SK-N-MC (cell line): ENCODE results near the gene NKD1.

ENCODE experiments used
- DNase-seq: peaks from one replicate; pipeline ENCODE4 v3.0.0-alpha.2; 2011; ENCODE audit warnings: low read depth, low spot score
- H3K27ac ChIP-seq: fragments of 200-600 bp; sonication (generic); 2 replicates; pipeline ENCODE4 v1.5.1; 2016; ENCODE audit warnings: mixed run types
- H3K36me3 ChIP-seq: fragments of 200-600 bp; sonication (generic); 2 replicates; pipeline ENCODE4 v1.6.1; 2017; ENCODE audit warnings: antibody characterized with exemption, low read length, mixed read lengths; ENCODE audit not compliant: insufficient read depth
- H3K4me3 ChIP-seq: fragments of 200-600 bp; sonication (generic); 2 replicates; pipeline ENCODE4 v1.5.1; 2016
- H3K9ac ChIP-seq: fragments of 200-600 bp; sonication (generic); 2 replicates; pipeline ENCODE4 v1.8.0; 2017; ENCODE audit warnings: mixed run types, mixed read lengths; ENCODE audit not compliant: insufficient read length
- H3K9me3 ChIP-seq: fragments of 200-600 bp; sonication (generic); 2 replicates; pipeline ENCODE4 v1.6.1; 2017; ENCODE audit warnings: low read depth, mild to moderate bottlenecking, antibody characterized with exemption, low read length, moderate library complexity, mixed read lengths
- EZH2 ChIP-seq: fragments of 200-600 bp; sonication (generic); IDR thresholded peaks from one replicate; pipeline ENCODE4 v1.6.1; 2017; ENCODE audit warnings: antibody characterized with exemption
- FOXP2 ChIP-seq: optimal IDR thresholded peaks from 2 replicates; pipeline ENCODE3; 2011; ENCODE audit warnings: mild to moderate bottlenecking, moderate library complexity; ENCODE audit not compliant: insufficient read depth; ENCODE audit errors: extremely low read length, control extremely low read depth
- POLR2AphosphoS5 ChIP-seq: IDR thresholded peaks from 2 replicates; pipeline ENCODE4 v1.6.1; 2012; ENCODE audit warnings: mild to moderate bottlenecking, low read depth, low read length, borderline replicate concordance

Gene NKD1

DNA sequence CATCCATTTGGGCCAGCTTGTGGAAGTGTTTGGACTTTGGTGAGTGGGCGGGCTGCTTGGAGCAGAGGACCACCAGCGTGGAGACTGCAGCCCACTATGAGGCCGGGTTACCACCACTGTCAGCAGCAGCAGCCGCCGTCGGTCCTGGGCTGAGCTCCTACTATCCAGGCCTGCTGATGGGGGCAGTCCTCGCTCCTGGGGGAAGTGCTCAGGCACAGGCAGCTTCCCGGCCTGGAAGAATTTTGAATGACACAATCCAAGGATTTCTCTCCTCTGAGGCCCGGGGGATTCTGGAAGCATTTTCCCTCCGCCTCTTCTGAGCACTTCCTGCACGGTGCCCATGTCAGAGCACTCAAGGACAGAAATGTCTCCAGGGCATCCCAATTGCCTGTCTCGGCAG lies 139.9 kb downstream of the NKD1 start:
- H3K27ac ChIP-seq = no peak overlapping the region
- no peak for DNase-seq
- no peak overlapping the region for H3K9ac ChIP-seq
- H3K9me3 ChIP-seq = no peaks in the 10 kb centered on the region
- H3K4me3 ChIP-seq = no peak overlapping the region
- no peaks in the 10 kb centered on the region for H3K36me3 ChIP-seq
- no peak for TF ChIP-seq EZH2
- no peak for TF ChIP-seq FOXP2
- no peak for TF ChIP-seq POLR2AphosphoS5

GRCh38 chr16:50688867-50689266 lies 140.7 kb downstream of the NKD1 start:
- TF ChIP-seq POLR2AphosphoS5 (no peak), FOXP2 (no peak), EZH2 (no peak)
- Histone ChIP-seq H3K9ac (no peak overlapping the region), H3K9me3 (no peaks in the 10 kb centered on the region), H3K4me3 (no peak overlapping the region), H3K27ac (no peak overlapping the region), H3K36me3 (no peaks in the 10 kb centered on the region)
- no peak for DNase-seq

GRCh38 chr16:50690177-50690576 lies 142.0 kb downstream of the NKD1 start:
- H3K4me3 ChIP-seq = no peak overlapping the region
- H3K9ac ChIP-seq = no peak overlapping the region
- no peaks in the 10 kb centered on the region for H3K36me3 ChIP-seq
- no peak overlapping the region for H3K27ac ChIP-seq
- no peak for DNase-seq
- H3K9me3 ChIP-seq = no peaks in the 10 kb centered on the region
- TF ChIP-seq POLR2AphosphoS5 (no peak), FOXP2 (no peak), EZH2 (no peak)

GRCh38 chr16:50692644-50692998 lies 144.4 kb downstream of the NKD1 start:
- no peaks in the 10 kb centered on the region for H3K36me3 ChIP-seq
- H3K4me3 ChIP-seq = no peak overlapping the region
- no peak overlapping the region for H3K27ac ChIP-seq
- H3K9ac ChIP-seq = no peak overlapping the region
- DNase-seq = no peak
- no peak for TF ChIP-seq FOXP2
- no peak for TF ChIP-seq EZH2
- no peak for TF ChIP-seq POLR2AphosphoS5
- no peaks in the 10 kb centered on the region for H3K9me3 ChIP-seq

- TF ChIP-seq FOXP2 (no peak), EZH2 (no peak), POLR2AphosphoS5 (no peak)
- no peak within 1 kb of the TSS for H3K9ac ChIP-seq
- H3K36me3 ChIP-seq = no peaks in the 10 kb centered on the region
- DNase-seq = no peak
- no peak within 1 kb of the TSS for H3K27ac ChIP-seq
- H3K9me3 ChIP-seq = no peaks in the 10 kb centered on the region
- no peak within 1 kb of the TSS for H3K4me3 ChIP-seq
Observed at GRCh38 chr16:50692999-50693781, 145.0 kb downstream of the NKD1 start, which contains the start of gene NOD2. Gene NOD2 (plus strand): TSS chr16:50693606. CDS start chr16:50699496, 5,890 bp downstream.

- Histone ChIP-seq H3K9me3 (no peaks in the 10 kb centered on the region), H3K36me3 (no peaks in the 10 kb centered on the region), H3K27ac (no peak overlapping the region), H3K9ac (no peak overlapping the region), H3K4me3 (no peak overlapping the region)
- no peak for TF ChIP-seq POLR2AphosphoS5
- TF ChIP-seq FOXP2 = no peak
- TF ChIP-seq EZH2 = no peak
- DNase-seq = no peak
Observed at GRCh38 chr16:50694206-50694605, 146.0 kb downstream of the NKD1 start.

DNA sequence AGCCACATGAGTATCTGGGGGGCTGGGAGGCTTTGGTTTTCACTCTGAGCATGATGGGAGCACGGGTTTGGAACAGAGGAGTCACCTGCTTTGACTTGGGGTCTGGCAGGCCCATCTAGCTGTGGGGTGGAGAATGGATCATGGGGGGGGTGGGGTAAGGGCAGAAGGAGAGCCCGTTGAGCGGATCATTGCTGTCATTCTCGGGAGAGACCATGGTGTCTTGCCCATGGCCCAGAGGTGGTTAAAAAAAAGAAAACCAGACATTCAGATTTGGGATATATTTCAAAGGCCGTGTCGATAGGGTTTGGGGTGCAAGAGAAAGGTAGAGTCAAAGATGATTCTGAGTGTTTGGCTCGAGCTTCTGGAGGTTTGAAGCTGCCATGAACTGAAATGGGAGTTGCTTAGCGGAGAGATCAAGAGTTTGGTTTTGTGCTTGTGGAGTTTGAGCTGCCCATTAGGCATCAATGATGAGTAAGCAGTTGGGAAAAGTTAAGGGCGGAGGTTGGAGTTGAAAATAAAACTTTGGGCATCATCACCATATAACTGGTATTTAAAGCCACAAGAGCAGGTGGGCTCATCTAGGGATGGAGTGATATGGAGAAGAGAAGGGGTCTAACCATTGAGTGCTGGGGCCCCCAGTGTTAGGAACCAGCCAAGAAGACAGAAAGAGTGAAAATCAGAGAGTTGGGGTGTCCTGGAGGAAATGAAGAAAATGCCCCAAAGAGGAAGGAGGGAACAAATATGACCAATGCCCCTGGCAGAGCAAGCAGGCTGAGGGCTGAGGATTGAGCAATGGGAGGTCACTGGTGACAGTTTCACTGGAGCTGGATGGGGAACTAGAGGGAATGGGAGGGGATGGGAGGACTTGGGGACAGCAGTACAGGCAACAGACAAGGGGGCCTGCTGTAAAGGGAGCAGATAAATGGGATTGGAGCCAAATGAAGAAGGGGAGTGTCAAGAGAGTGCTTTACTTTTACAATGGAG lies 147.1 kb downstream of the NKD1 start:
- no peak for DNase-seq
- Histone ChIP-seq H3K9me3 (no peaks in the 10 kb centered on the region), H3K27ac (no peak overlapping the region), H3K4me3 (no peak overlapping the region), H3K9ac (no peak overlapping the region), H3K36me3 (no peaks in the 10 kb centered on the region)
- TF ChIP-seq FOXP2 = no peak
- no peak for TF ChIP-seq POLR2AphosphoS5
- TF ChIP-seq EZH2 = no peak

DNA sequence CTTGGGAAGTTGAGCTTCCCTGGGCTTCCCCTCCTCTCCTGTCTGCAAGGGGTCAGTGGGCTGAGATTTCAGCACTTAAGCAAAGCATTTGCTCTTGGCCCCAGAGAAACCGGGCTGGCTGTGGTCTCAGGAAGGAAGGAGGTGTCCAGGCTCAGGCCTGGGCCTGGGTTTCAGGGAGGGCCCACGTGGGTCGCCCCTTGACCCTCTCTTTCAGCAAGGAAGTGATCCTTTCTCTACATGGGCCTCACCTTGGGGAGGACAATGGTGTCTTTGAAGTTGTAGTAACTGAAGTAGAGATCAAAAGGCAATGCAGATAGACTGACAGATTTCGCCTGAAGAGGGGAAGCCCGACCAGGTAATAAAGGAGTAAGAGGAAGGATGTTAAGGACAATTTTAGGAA lies 147.9 kb downstream of the NKD1 start:
- H3K27ac ChIP-seq = no peak overlapping the region
- no peaks in the 10 kb centered on the region for H3K36me3 ChIP-seq
- no peaks in the 10 kb centered on the region for H3K9me3 ChIP-seq
- no peak for DNase-seq
- TF ChIP-seq POLR2AphosphoS5 = no peak
- no peak for TF ChIP-seq FOXP2
- TF ChIP-seq EZH2 = no peak
- no peak overlapping the region for H3K4me3 ChIP-seq
- H3K9ac ChIP-seq = no peak overlapping the region
